IMR-90 (cell line): ENCODE results near the gene POC1B. TPM values are rescaled to one million over a fixed set of nuclear protein-coding genes. Genes with fewer than 3 reads are reported as not detected.

ENCODE experiments used
- ATAC-seq: fragments of 200-7000 bp; cut with Tn5 transposase; 2 replicates; pipeline ENCODE4 v1.9.1; 2020; ENCODE audit warnings: low read depth, mild to moderate bottlenecking, moderate library complexity
- BruUV-seq: library from RNA; stranded (reverse); fragments of 400-500 nt; replicated peaks from 2 replicates; lab custom pipeline; 2021; lab: Mats Ljungman, UMichigan
- CTCF ChIA-PET: fragments of 300-600 bp; formaldehyde crosslinking; extraction: SDS; loops from one replicate; lab custom pipeline; 2021; ENCODE audit warnings: antibody characterized with exemption; lab: Yijun Ruan, JAX
- POLR2A ChIA-PET: fragments of 300-600 bp; sonication (Branson Sonifier 250); formaldehyde crosslinking; loops from one replicate; lab custom pipeline; 2022; ENCODE audit warnings: antibody characterized with exemption; ENCODE audit not compliant: unreplicated experiment; lab: Charles Lee
- DNase-seq: peaks from one replicate; pipeline ENCODE4 v3.0.0; 2013
- H2AFZ ChIP-seq: replicated peaks from 2 replicates; pipeline ENCODE3; 2013; ENCODE audit warnings: low read length, mild to moderate bottlenecking; ENCODE audit not compliant: poor library complexity
- H2AK5ac ChIP-seq: 2 replicates; pipeline ENCODE4 v1.6.1; 2013; ENCODE audit warnings: low read depth, low read length, inconsistent platforms
- H2AK9ac ChIP-seq: replicated peaks from 2 replicates; pipeline ENCODE3; 2013; ENCODE audit warnings: mild to moderate bottlenecking, low read depth, low read length, moderate library complexity; ENCODE audit not compliant: poor library complexity
- H2BK120ac ChIP-seq: 2 replicates; pipeline ENCODE4 v1.6.1; 2013; ENCODE audit warnings: low read depth, low read length, inconsistent platforms
- H2BK15ac ChIP-seq: 3 replicates; pipeline ENCODE4 v1.6.1; 2013; ENCODE audit warnings: low read depth, low read length, inconsistent platforms
- H2BK20ac ChIP-seq: 2 replicates; pipeline ENCODE4 v1.6.1; 2013; ENCODE audit warnings: low read depth, mild to moderate bottlenecking, inconsistent platforms, low read length, moderate library complexity
- H2BK5ac ChIP-seq: 2 replicates; pipeline ENCODE4 v1.6.1; 2013; ENCODE audit warnings: mild to moderate bottlenecking, low read depth, low read length, inconsistent platforms; ENCODE audit not compliant: poor library complexity, severe bottlenecking
- H3K14ac ChIP-seq: replicated peaks from 2 replicates; pipeline ENCODE4 v1.6.1; 2013; ENCODE audit warnings: low read depth, low read length, inconsistent platforms
- H3K18ac ChIP-seq: 2 replicates; pipeline ENCODE4 v1.6.1; 2013; ENCODE audit warnings: low read depth, low read length, control low read depth
- H3K23ac ChIP-seq: 2 replicates; pipeline ENCODE4 v1.6.1; 2013; ENCODE audit warnings: low read depth, low read length, inconsistent platforms
- H3K27ac ChIP-seq: 2 replicates; pipeline ENCODE4 v1.5.1; 2013; ENCODE audit warnings: mild to moderate bottlenecking, control low read depth, low read length; ENCODE audit not compliant: insufficient read depth
- H3K27me3 ChIP-seq: 2 replicates; pipeline ENCODE4 v1.6.1; 2013; ENCODE audit warnings: low read length; ENCODE audit not compliant: control insufficient read depth, insufficient read depth
- H3K36me3 ChIP-seq: 2 replicates; pipeline ENCODE4 v1.6.1; 2013; ENCODE audit warnings: low read length, mixed read lengths; ENCODE audit not compliant: control insufficient read depth, insufficient read depth
- H3K4ac ChIP-seq: 2 replicates; pipeline ENCODE4 v1.6.1; 2013; ENCODE audit warnings: low read depth, low read length, inconsistent platforms
- H3K4me1 ChIP-seq: 2 replicates; pipeline ENCODE4 v1.6.1; 2013; ENCODE audit warnings: low read length, mixed read lengths; ENCODE audit not compliant: control insufficient read depth, insufficient read depth
- H3K4me2 ChIP-seq: 2 replicates; pipeline ENCODE4 v1.6.1; 2013; ENCODE audit warnings: low read depth, mild to moderate bottlenecking, control low read depth, low read length, moderate library complexity
- H3K4me3 ChIP-seq: 2 replicates; pipeline ENCODE4 v1.5.1; 2013; ENCODE audit warnings: low read depth, mild to moderate bottlenecking, control low read depth, low read length, moderate library complexity; ENCODE audit not compliant: insufficient read depth
- H3K56ac ChIP-seq: 2 replicates; pipeline ENCODE4 v1.6.1; 2013; ENCODE audit warnings: low read length, inconsistent platforms; ENCODE audit not compliant: insufficient read depth; ENCODE audit errors: extremely low read depth
- H3K79me1 ChIP-seq, 2 experiments: 2 replicates each; pipeline ENCODE4 v1.6.1; 2013; ENCODE audit warnings: low read length in 2 of 2, inconsistent platforms in 1 of 2, low read depth in 1 of 2
- H3K9ac ChIP-seq: 2 replicates; pipeline ENCODE4 v1.6.1; 2013; ENCODE audit warnings: low read depth, low read length, control low read depth
- H3K9me1 ChIP-seq: 2 replicates; pipeline ENCODE4 v1.6.1; 2013; ENCODE audit warnings: low read length, inconsistent platforms; ENCODE audit not compliant: insufficient read depth
- H3K9me3 ChIP-seq: 2 replicates; pipeline ENCODE4 v1.6.1; 2013; ENCODE audit warnings: low read length; ENCODE audit not compliant: control insufficient read depth, insufficient read depth
- H4K20me1 ChIP-seq: 2 replicates; pipeline ENCODE4 v1.6.1; 2013; ENCODE audit warnings: low read length, inconsistent platforms; ENCODE audit not compliant: insufficient read depth
- H4K5ac ChIP-seq: 2 replicates; pipeline ENCODE4 v1.6.1; 2013; ENCODE audit warnings: mild to moderate bottlenecking, low read depth, low read length, control low read depth
- H4K8ac ChIP-seq, 2 experiments: 2 replicates each; pipeline ENCODE4 v1.6.1; 2013; ENCODE audit warnings: low read depth in 2 of 2, low read length in 2 of 2, control low read depth in 1 of 2, inconsistent platforms in 1 of 2
- H4K91ac ChIP-seq: 2 replicates; pipeline ENCODE4 v1.6.1; 2013; ENCODE audit warnings: low read depth, low read length, inconsistent platforms; ENCODE audit not compliant: insufficient read depth
- CEBPB ChIP-seq: IDR thresholded peaks from 2 replicates; pipeline ENCODE4 v1.6.1; 2012; ENCODE audit warnings: low read depth, low read length, improper control_type of control experiment
- CHD1 ChIP-seq: IDR thresholded peaks from 2 replicates; pipeline ENCODE4 v1.6.1; 2012; ENCODE audit warnings: low read depth, low read length, improper control_type of control experiment
- CTCF ChIP-seq: conservative IDR thresholded peaks from 2 replicates; pipeline ENCODE4 v1.5.1; 2012; ENCODE audit warnings: mild to moderate bottlenecking, low read depth, low read length, improper control_type of control experiment
- ELK1 ChIP-seq: fragments of 150-350 bp; IDR thresholded peaks from 2 replicates; pipeline ENCODE4 v1.6.1; 2016; ENCODE audit warnings: low read depth, mild to moderate bottlenecking, low read length, moderate library complexity, borderline replicate concordance
- MAFK ChIP-seq: IDR thresholded peaks from 2 replicates; pipeline ENCODE4 v1.6.1; 2012; ENCODE audit warnings: low read depth, low read length, improper control_type of control experiment
- MXI1 ChIP-seq: IDR thresholded peaks from 2 replicates; pipeline ENCODE4 v1.6.1; 2012; ENCODE audit warnings: low read depth, mild to moderate bottlenecking, low read length, moderate library complexity, borderline replicate concordance
- POLR2A ChIP-seq: IDR thresholded peaks from 2 replicates; pipeline ENCODE4 v1.6.1; 2012; ENCODE audit warnings: mild to moderate bottlenecking, low read depth, low read length
- RAD21 ChIP-seq: IDR thresholded peaks from 2 replicates; pipeline ENCODE4 v1.6.1; 2012; ENCODE audit warnings: low read length, improper control_type of control experiment
- RCOR1 ChIP-seq: IDR thresholded peaks from 2 replicates; pipeline ENCODE4 v1.6.1; 2012; ENCODE audit warnings: mild to moderate bottlenecking, low read length, improper control_type of control experiment; ENCODE audit not compliant: insufficient replicate concordance
- dilution Hi-C: fragments of 300-500 bp; cut with HindIII; formaldehyde crosslinking; loops from one replicate; pipeline ENCODE4 v1.14.3; 2018; ENCODE audit warnings: low sequenced_read_pairs; ENCODE audit not compliant: unreplicated experiment
- in situ Hi-C: fragments of 300-500 bp; cut with MboI; formaldehyde crosslinking; loops from 3 replicates; pipeline ENCODE4 v1.14.3; 2019; ENCODE audit warnings: low sequenced_read_pairs, inconsistent platforms, mixed read lengths
- intact Hi-C: fragments of 100-400 bp; cut with micrococcal nuclease; formaldehyde crosslinking; loops from 2 replicates; pipeline ENCODE4 v1.10.0; 2022
- polyA plus RNA-seq, 3 experiments: library from polyadenylated mRNA; depleted of rRNA; stranded (reverse); fragments of >200 nt; gene quantifications; 2 replicates each; pipeline ENCODE4 v1.2.3, GENCODE V29; 2012; ENCODE audit warnings: low replicate concordance in 1 of 3
- total RNA-seq: library from RNA; depleted of rRNA; stranded (reverse); fragments of >200 nt; gene quantifications from 2 replicates; pipeline ENCODE4 v1.2.3, GENCODE V29; 2012

Gene POC1B
- total and polyA plus RNA-seq, 2 of the 4 experiments (the other 2 are of a cell fraction) = 5.0 to 10.4 TPM

DNA sequence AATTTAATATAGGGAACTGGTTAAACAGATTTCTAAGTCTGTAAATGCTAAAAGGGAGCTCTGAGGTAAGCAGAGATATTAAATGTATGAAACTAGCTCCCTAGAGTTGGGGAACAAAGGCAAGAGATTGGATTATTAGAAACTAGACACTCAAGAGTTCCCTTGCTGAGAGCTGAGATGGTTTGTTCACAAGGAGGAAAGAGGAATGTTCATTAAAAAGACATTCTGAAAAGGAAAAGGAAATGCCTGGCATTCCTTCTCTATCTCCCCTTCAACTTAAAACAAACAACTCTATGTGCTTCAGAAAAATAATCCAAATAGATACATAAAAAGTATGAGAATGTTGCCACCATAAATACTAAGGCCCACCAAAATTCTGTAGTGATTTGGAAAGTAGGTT is 74.9 kb downstream of the POC1B start:
- no TSS peak for BruUV-seq
- ChIA-PET POLR2A (interaction anchor here (0.6 to 2.5 kb wide), 5 partner anchors 21 to 416 kb away, joined by 3 to 54 read pairs (median 4); partner anchors contain the start of gene DUSP6), CTCF (interaction anchor here (0.6 to 1.3 kb wide), 3 partner anchors 71 to 432 kb away, joined by 3 read pairs; no protein-coding TSS in a partner anchor)
- peak overlapping the region; percentile 76 for H3K18ac ChIP-seq
- H4K8ac ChIP-seq = peak overlapping the region; percentile 49 to 68
- no peaks in the 10 kb centered on the region for H4K20me1 ChIP-seq
- dilution Hi-C loops = loop anchor here (25.0 kb wide), 1 partner anchor 414 kb away; no protein-coding TSS in a partner anchor
- in situ Hi-C loops = loop anchor here (5.0 to 10.0 kb wide), 2 partner anchors 94 to 396 kb away; no protein-coding TSS in a partner anchor
- no peak overlapping the region for H3K4me3 ChIP-seq
- no peak overlapping the region for H2BK15ac ChIP-seq
- no peak overlapping the region for H2AK5ac ChIP-seq
- H3K23ac ChIP-seq = peak overlapping the region; percentile 74; the same call in 1 of the 2 replicates
- H3K9me1 ChIP-seq = peaks cover 8% of the 10 kb centered on the region; the same call in 1 of the 2 replicates
- TF ChIP-seq RAD21 = no peak
- TF ChIP-seq CHD1 = no peak
- TF ChIP-seq ELK1 = no peak
- no peak for TF ChIP-seq POLR2A
- no peak for TF ChIP-seq CEBPB
- no peak for TF ChIP-seq RCOR1
- no peak for TF ChIP-seq MAFK
- TF ChIP-seq MXI1 = no peak
- TF ChIP-seq CTCF = no peak
- peak overlapping the region; percentile 40; the same call in 1 of the 2 replicates for H3K4ac ChIP-seq
- H3K56ac ChIP-seq = peak overlapping the region; percentile 54
- no peak overlapping the region for H2AFZ ChIP-seq
- peak overlapping the region; percentile 97; the same call in 1 of the 2 replicates for H3K27ac ChIP-seq
- H2BK120ac ChIP-seq = peak overlapping the region; percentile 89; the same call in 1 of the 2 replicates
- no peaks in the 10 kb centered on the region for H3K36me3 ChIP-seq
- H3K27me3 ChIP-seq = no peaks in the 10 kb centered on the region
- H2BK5ac ChIP-seq = peak overlapping the region; percentile 93
- DNase-seq = peak; percentile 76
- intact Hi-C loops = loop anchor here (1.0 to 10.0 kb wide), 5 partner anchors 34 to 259 kb away; partner anchors contain the start of gene DUSP6
- peaks cover 5 to 22% of the 10 kb centered on the region in 2 experiments; a peak in 3 of 4 replicates for H3K79me1 ChIP-seq
- H2AK9ac ChIP-seq = no peak overlapping the region
- ATAC-seq = peak; percentile 68
- peak overlapping the region; percentile 50 for H3K4me2 ChIP-seq
- H3K14ac ChIP-seq = no peak overlapping the region
- peak overlapping the region; percentile 22; the same call in 1 of the 2 replicates for H4K5ac ChIP-seq
- no peak overlapping the region for H3K9ac ChIP-seq
- no peak overlapping the region for H4K91ac ChIP-seq
- H3K4me1 ChIP-seq = peaks cover 22% of the 10 kb centered on the region
- H3K9me3 ChIP-seq = no peaks in the 10 kb centered on the region
- H2BK20ac ChIP-seq = peak overlapping the region; percentile 73; the same call in 1 of the 2 replicates
